Measurements from ENCODE around the gene TMEM167B. TPM values are rescaled to one million over a fixed set of nuclear protein-coding genes. Genes with fewer than 3 reads are reported as not detected.

Gene TMEM167B
- total RNA-seq = 32.2 and 34.1 TPM in 2 replicates

GRCh38 chr1:109090196-109091077 is at the start of gene TMEM167B:
Gene TMEM167B (plus strand): TSS chr1:109090764. CDS start chr1:109090873, 109 bp downstream.

GRCh38 chr1:109041621-109042468 is 48.7 kb upstream of the TMEM167B start, which contains the start of gene WDR47:
Gene WDR47 (minus strand): TSS chr1:109042102. CDS start chr1:109023512, 18,590 bp downstream.

GRCh38 chr1:109075531-109076490 is 14.8 kb upstream of the TMEM167B start, which contains the start of gene TAF13:
Gene TAF13 (minus strand): TSS chr1:109076003. CDS start chr1:109075947, 56 bp downstream.

GRCh38 chr1:109113590-109114341 is 23.2 kb downstream of the TMEM167B start, which contains the start of gene ELAPOR1:
Gene ELAPOR1 (plus strand): TSS chr1:109114115. CDS start chr1:109114184, 69 bp downstream.

Small RNA genes within 50 kb of the gene (small RNA-seq; reads per million reads assigned to genes)
- gene AL356488.2 = not detected

Other genes with a start within 250 kb of the TMEM167B start
- 0.49 TPM in 1 of 2 replicates, not detected in the other for gene AKNAD1, start 233.7 kb upstream of the TMEM167B start, total RNA-seq
- 43.6 and 47.4 TPM in 2 replicates for gene GPSM2, start 213.8 kb upstream of the TMEM167B start, total RNA-seq
- 28.7 and 30.3 TPM in 2 replicates for gene CLCC1, start 127.3 kb upstream of the TMEM167B start, total RNA-seq
- 23.4 and 23.7 TPM in 2 replicates for gene WDR47, start 48.7 kb upstream of the TMEM167B start, total RNA-seq
- 68.7 and 86.2 TPM in 2 replicates for gene TAF13, start 14.8 kb upstream of the TMEM167B start, total RNA-seq
- 0.32 and 0.85 TPM in 2 replicates for gene ELAPOR1, start 23.4 kb downstream of the TMEM167B start, total RNA-seq
- gene SARS1, start 123.2 kb downstream of the TMEM167B start, total RNA-seq = 299 and 317 TPM in 2 replicates
- gene CELSR2, start 158.8 kb downstream of the TMEM167B start, total RNA-seq = 0.97 and 1.8 TPM in 2 replicates
- gene PSRC1, start 192.4 kb downstream of the TMEM167B start, total RNA-seq = 3.0 and 5.0 TPM in 2 replicates
- gene MYBPHL, start 216.2 kb downstream of the TMEM167B start, total RNA-seq = not detected in 2 replicates

All from hair follicle dermal papilla cell (primary cell).